ENCODE measurements around the gene ALK. TPM values are rescaled to one million over a fixed set of nuclear protein-coding genes. Genes with fewer than 3 reads are reported as not detected.

The ALK gene
- total RNA-seq, 2 donors from 2014 or later, result not detected

- ATAC-seq, result no peak
- Mint-ChIP-seq H3K4me1 (peaks cover 2% of the 10 kb centered on the region), H3K36me3 (ENCODE audit: low read depth) (no peaks in the 10 kb centered on the region), H3K4me3 (no peak overlapping the region), H3K27me3 (peaks cover 62% of the 10 kb centered on the region), H3K27ac (no peak overlapping the region)
- H3K9me3 ChIP-seq (ENCODE audit: control insufficient read depth, low read length, poor library complexity, severe bottlenecking), result no peaks in the 10 kb centered on the region
- DNase-seq, result no peak
These were observed 469.4 kb downstream of the ALK start for GRCh38 chr2:29452036-29452435.

GRCh38 chr2:29450596-29451222 lies 470.7 kb downstream of the ALK start:
- ATAC-seq (no peak), DNase-seq (no peak)
- peaks cover 2% of the 10 kb centered on the region for H3K4me1 Mint-ChIP-seq
- H3K9me3 ChIP-seq (ENCODE audit: control insufficient read depth, low read length, poor library complexity, severe bottlenecking), result no peaks in the 10 kb centered on the region
- no peak overlapping the region for H3K27ac Mint-ChIP-seq
- H3K4me3 Mint-ChIP-seq, result no peak overlapping the region
- no peaks in the 10 kb centered on the region for H3K36me3 Mint-ChIP-seq (ENCODE audit: low read depth)
- H3K27me3 Mint-ChIP-seq, result peaks cover 58% of the 10 kb centered on the region

GRCh38 chr2:29449499-29449898 lies 471.9 kb downstream of the ALK start:
- Mint-ChIP-seq H3K27me3 (peaks cover 58% of the 10 kb centered on the region), H3K4me1 (peaks cover 2% of the 10 kb centered on the region), H3K4me3 (no peak overlapping the region), H3K36me3 (ENCODE audit: low read depth) (no peaks in the 10 kb centered on the region), H3K27ac (no peak overlapping the region)
- no peaks in the 10 kb centered on the region for H3K9me3 ChIP-seq (ENCODE audit: control insufficient read depth, low read length, poor library complexity, severe bottlenecking)
- DNase-seq (no peak), ATAC-seq (no peak)

GRCh38 chr2:29448096-29448688 lies 473.2 kb downstream of the ALK start:
- no peak for ATAC-seq
- Mint-ChIP-seq H3K27ac (no peak overlapping the region), H3K27me3 (peaks cover 63% of the 10 kb centered on the region), H3K4me3 (no peak overlapping the region), H3K36me3 (ENCODE audit: low read depth) (no peaks in the 10 kb centered on the region), H3K4me1 (peaks cover 2% of the 10 kb centered on the region)
- no peaks in the 10 kb centered on the region for H3K9me3 ChIP-seq (ENCODE audit: control insufficient read depth, low read length, poor library complexity, severe bottlenecking)
- no peak for DNase-seq

- Mint-ChIP-seq H3K36me3 (ENCODE audit: low read depth) (no peaks in the 10 kb centered on the region), H3K27ac (no peak overlapping the region), H3K27me3 (peaks cover 62% of the 10 kb centered on the region), H3K4me1 (peaks cover 2% of the 10 kb centered on the region), H3K4me3 (no peak overlapping the region)
- no peaks in the 10 kb centered on the region for H3K9me3 ChIP-seq (ENCODE audit: control insufficient read depth, low read length, poor library complexity, severe bottlenecking)
- no peak for DNase-seq
- ATAC-seq, result no peak
These were observed 473.9 kb downstream of the ALK start for GRCh38 chr2:29447513-29447912.

- Mint-ChIP-seq H3K4me3 (no peak overlapping the region), H3K4me1 (peaks cover 2% of the 10 kb centered on the region), H3K36me3 (ENCODE audit: low read depth) (no peaks in the 10 kb centered on the region), H3K27me3 (peaks cover 61% of the 10 kb centered on the region), H3K27ac (no peak overlapping the region)
- no peaks in the 10 kb centered on the region for H3K9me3 ChIP-seq (ENCODE audit: control insufficient read depth, low read length, poor library complexity, severe bottlenecking)
- no peak for ATAC-seq
- DNase-seq, result no peak
These were observed 474.5 kb downstream of the ALK start for GRCh38 chr2:29446847-29447246.

- Mint-ChIP-seq H3K4me1 (no peaks in the 10 kb centered on the region), H3K36me3 (ENCODE audit: low read depth) (no peaks in the 10 kb centered on the region), H3K4me3 (no peak overlapping the region), H3K27ac (no peak overlapping the region), H3K27me3 (peaks cover 52% of the 10 kb centered on the region)
- no peaks in the 10 kb centered on the region for H3K9me3 ChIP-seq (ENCODE audit: control insufficient read depth, low read length, poor library complexity, severe bottlenecking)
- DNase-seq (no peak), ATAC-seq (no peak)
These were observed 477.2 kb downstream of the ALK start for GRCh38 chr2:29444150-29444549.

- no peak for DNase-seq
- Mint-ChIP-seq H3K4me3 (no peak overlapping the region), H3K36me3 (ENCODE audit: low read depth) (no peaks in the 10 kb centered on the region), H3K27ac (no peak overlapping the region), H3K27me3 (peaks cover 49% of the 10 kb centered on the region), H3K4me1 (no peaks in the 10 kb centered on the region)
- no peaks in the 10 kb centered on the region for H3K9me3 ChIP-seq (ENCODE audit: control insufficient read depth, low read length, poor library complexity, severe bottlenecking)
- ATAC-seq, result no peak
These were observed 477.8 kb downstream of the ALK start for GRCh38 chr2:29443627-29444026.

- Mint-ChIP-seq H3K4me3 (no peak overlapping the region), H3K27me3 (peaks cover 44% of the 10 kb centered on the region), H3K27ac (no peak overlapping the region), H3K36me3 (ENCODE audit: low read depth) (no peaks in the 10 kb centered on the region), H3K4me1 (no peaks in the 10 kb centered on the region)
- no peak for ATAC-seq
- H3K9me3 ChIP-seq (ENCODE audit: control insufficient read depth, low read length, poor library complexity, severe bottlenecking), result no peaks in the 10 kb centered on the region
- no peak for DNase-seq
These were observed 478.2 kb downstream of the ALK start for GRCh38 chr2:29443151-29443550.

- Mint-ChIP-seq H3K27ac (no peak overlapping the region), H3K27me3 (peaks cover 40% of the 10 kb centered on the region), H3K4me3 (no peak overlapping the region), H3K4me1 (no peaks in the 10 kb centered on the region), H3K36me3 (ENCODE audit: low read depth) (no peaks in the 10 kb centered on the region)
- ATAC-seq, result no peak
- no peaks in the 10 kb centered on the region for H3K9me3 ChIP-seq (ENCODE audit: control insufficient read depth, low read length, poor library complexity, severe bottlenecking)
- no peak for DNase-seq
These were observed 480.3 kb downstream of the ALK start for GRCh38 chr2:29440921-29441623.

GRCh38 chr2:29433920-29434319 lies 487.5 kb downstream of the ALK start:
- no peak for DNase-seq
- Mint-ChIP-seq H3K36me3 (ENCODE audit: low read depth) (no peaks in the 10 kb centered on the region), H3K27me3 (peaks cover 32% of the 10 kb centered on the region), H3K4me1 (no peaks in the 10 kb centered on the region), H3K4me3 (no peak overlapping the region), H3K27ac (no peak overlapping the region)
- ATAC-seq, result no peak
- H3K9me3 ChIP-seq (ENCODE audit: control insufficient read depth, low read length, poor library complexity, severe bottlenecking), result no peaks in the 10 kb centered on the region

- Mint-ChIP-seq H3K4me1 (no peaks in the 10 kb centered on the region), H3K27ac (no peak overlapping the region), H3K27me3 (peaks cover 32% of the 10 kb centered on the region), H3K4me3 (no peak overlapping the region), H3K36me3 (ENCODE audit: low read depth) (no peaks in the 10 kb centered on the region)
- H3K9me3 ChIP-seq (ENCODE audit: control insufficient read depth, low read length, poor library complexity, severe bottlenecking), result no peaks in the 10 kb centered on the region
- DNase-seq, result no peak
- ATAC-seq, result no peak
These were observed 488.3 kb downstream of the ALK start for GRCh38 chr2:29433128-29433527.

- DNase-seq (no peak), ATAC-seq (no peak)
- Mint-ChIP-seq H3K27ac (no peak overlapping the region), H3K27me3 (peaks cover 31% of the 10 kb centered on the region), H3K4me1 (no peaks in the 10 kb centered on the region), H3K36me3 (ENCODE audit: low read depth) (no peaks in the 10 kb centered on the region), H3K4me3 (no peak overlapping the region)
- H3K9me3 ChIP-seq (ENCODE audit: control insufficient read depth, low read length, poor library complexity, severe bottlenecking), result no peaks in the 10 kb centered on the region
These were observed 489.9 kb downstream of the ALK start for GRCh38 chr2:29431485-29431884.

Data from T-helper 17 cell (primary cell).